Spleen (tissue), 7 donors: Measurements from ENCODE around the gene AGAP3.

Experiments used
- POLR2A ChIP-seq, 3 donors: fragments of 450-650 bp; IDR thresholded peaks; one replicate each; pipeline ENCODE4 v1.5.1; 2017; ENCODE audit warnings: antibody characterized with exemption in 3 of 3, mild to moderate bottlenecking in 1 of 3
- TF ChIP-seq, protein P1 (sequence below), 11 experiments: fragments of 200-600 bp in 7 of 11; fragments of 450-650 bp in 4 of 11; sonication (generic) in 4 of 11; IDR thresholded peaks in 8 of 11; conservative IDR thresholded peaks in 3 of 11; 1 replicate in 7 of 11; 2 replicates in 4 of 11; pipeline versions ENCODE4 v1.4.0 to v1.8.0; 2016 to 2021; ENCODE audit warnings: antibody characterized with exemption in 11 of 11, inconsistent platforms in 4 of 11, mild to moderate bottlenecking in 1 of 11
- donor health status: DM: no; HTN: no; CAD: no; lungs with moderate emphysema.
- donor health status: DM: no; HTN: no; CAD: no.
- donor health status: DM: no; HTN: no; CAD: no.

DNA sequence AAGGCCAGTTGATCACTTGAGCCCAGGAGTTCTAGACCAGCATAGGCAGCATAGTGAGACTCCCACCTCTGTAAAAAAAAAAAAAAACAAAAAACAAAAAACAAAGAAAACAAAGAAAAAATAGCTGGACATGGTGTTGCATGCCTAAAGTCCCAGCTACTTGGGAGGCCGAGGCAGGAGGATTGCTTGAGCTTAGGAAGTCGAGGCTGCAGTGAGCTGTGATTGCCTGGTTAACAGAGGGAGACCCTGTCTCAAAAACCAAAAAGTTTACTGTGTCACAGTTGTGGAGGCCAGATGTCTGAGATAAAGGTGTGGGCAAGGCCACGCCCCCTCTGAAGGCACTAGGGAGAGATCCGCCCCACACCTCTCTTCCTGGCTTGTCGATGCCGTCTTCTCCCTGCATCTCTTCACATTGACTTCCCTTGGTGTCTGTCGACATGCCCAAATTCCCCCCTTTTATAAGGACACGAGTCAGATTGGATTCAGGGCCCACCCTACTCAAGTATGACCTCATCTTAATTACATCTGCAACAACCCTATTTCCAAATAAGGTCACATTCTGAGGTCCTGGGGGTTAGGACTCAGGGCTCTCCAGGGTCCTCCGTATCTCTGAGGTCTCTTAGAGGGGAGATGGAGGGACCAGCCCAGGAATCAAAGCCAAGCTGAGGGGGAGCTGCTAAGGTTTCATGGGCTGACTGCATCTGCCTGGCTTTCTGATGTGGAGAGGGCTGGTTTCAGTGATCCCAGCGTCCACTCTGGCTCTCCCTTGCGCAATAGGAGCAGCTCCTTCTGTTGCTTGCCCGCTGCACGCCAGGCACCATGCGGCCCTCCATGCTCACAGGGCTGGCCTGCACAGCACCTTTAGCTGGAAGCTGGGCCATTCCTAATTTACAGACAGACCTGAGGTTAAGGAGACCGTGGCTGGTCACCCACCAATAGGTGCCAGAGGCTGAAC is 23.1 kb downstream of the AGAP3 start:
- no peak for TF ChIP-seq POLR2A (IDR thresholded peaks at IDR 0.05)
- TF ChIP-seq, protein P1, sequence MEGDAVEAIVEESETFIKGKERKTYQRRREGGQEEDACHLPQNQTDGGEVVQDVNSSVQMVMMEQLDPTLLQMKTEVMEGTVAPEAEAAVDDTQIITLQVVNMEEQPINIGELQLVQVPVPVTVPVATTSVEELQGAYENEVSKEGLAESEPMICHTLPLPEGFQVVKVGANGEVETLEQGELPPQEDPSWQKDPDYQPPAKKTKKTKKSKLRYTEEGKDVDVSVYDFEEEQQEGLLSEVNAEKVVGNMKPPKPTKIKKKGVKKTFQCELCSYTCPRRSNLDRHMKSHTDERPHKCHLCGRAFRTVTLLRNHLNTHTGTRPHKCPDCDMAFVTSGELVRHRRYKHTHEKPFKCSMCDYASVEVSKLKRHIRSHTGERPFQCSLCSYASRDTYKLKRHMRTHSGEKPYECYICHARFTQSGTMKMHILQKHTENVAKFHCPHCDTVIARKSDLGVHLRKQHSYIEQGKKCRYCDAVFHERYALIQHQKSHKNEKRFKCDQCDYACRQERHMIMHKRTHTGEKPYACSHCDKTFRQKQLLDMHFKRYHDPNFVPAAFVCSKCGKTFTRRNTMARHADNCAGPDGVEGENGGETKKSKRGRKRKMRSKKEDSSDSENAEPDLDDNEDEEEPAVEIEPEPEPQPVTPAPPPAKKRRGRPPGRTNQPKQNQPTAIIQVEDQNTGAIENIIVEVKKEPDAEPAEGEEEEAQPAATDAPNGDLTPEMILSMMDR (IDR thresholded peaks at IDR 0.05 in 8 of 11, conservative IDR thresholded peaks at IDR 0.05 in 3 of 11), result no peak
